IMR-90 (cell line): ENCODE measurements around the gene CARD10. TPM values are rescaled to one million over a fixed set of nuclear protein-coding genes. Genes with fewer than 3 reads are reported as not detected.
A peak's percentile ranks its signal among the peaks of the same experiment; 100 is the strongest.

ENCODE experiments used
- ATAC-seq: fragments of 200-7000 bp; cut with Tn5 transposase; 2 replicates; pipeline ENCODE4 v1.9.1; 2020; ENCODE audit warnings: low read depth, mild to moderate bottlenecking, moderate library complexity
- BruUV-seq: library from RNA; stranded (reverse); fragments of 400-500 nt; replicated peaks from 2 replicates; lab custom pipeline; 2021; lab: Mats Ljungman, UMichigan
- CTCF ChIA-PET: fragments of 300-600 bp; formaldehyde crosslinking; extraction: SDS; loops from one replicate; lab custom pipeline; 2021; ENCODE audit warnings: antibody characterized with exemption; lab: Yijun Ruan, JAX
- POLR2A ChIA-PET: fragments of 300-600 bp; sonication (Branson Sonifier 250); formaldehyde crosslinking; loops from one replicate; lab custom pipeline; 2022; ENCODE audit warnings: antibody characterized with exemption; ENCODE audit not compliant: unreplicated experiment; lab: Charles Lee
- DNase-seq: peaks from one replicate; pipeline ENCODE4 v3.0.0; 2013
- H2AFZ ChIP-seq: replicated peaks from 2 replicates; pipeline ENCODE3; 2013; ENCODE audit warnings: low read length, mild to moderate bottlenecking; ENCODE audit not compliant: poor library complexity
- H2AK5ac ChIP-seq: 2 replicates; pipeline ENCODE4 v1.6.1; 2013; ENCODE audit warnings: low read depth, low read length, inconsistent platforms
- H2AK9ac ChIP-seq: replicated peaks from 2 replicates; pipeline ENCODE3; 2013; ENCODE audit warnings: mild to moderate bottlenecking, low read depth, low read length, moderate library complexity; ENCODE audit not compliant: poor library complexity
- H2BK120ac ChIP-seq: 2 replicates; pipeline ENCODE4 v1.6.1; 2013; ENCODE audit warnings: low read depth, low read length, inconsistent platforms
- H2BK15ac ChIP-seq: 3 replicates; pipeline ENCODE4 v1.6.1; 2013; ENCODE audit warnings: low read depth, low read length, inconsistent platforms
- H2BK20ac ChIP-seq: 2 replicates; pipeline ENCODE4 v1.6.1; 2013; ENCODE audit warnings: low read depth, mild to moderate bottlenecking, inconsistent platforms, low read length, moderate library complexity
- H2BK5ac ChIP-seq: 2 replicates; pipeline ENCODE4 v1.6.1; 2013; ENCODE audit warnings: mild to moderate bottlenecking, low read depth, low read length, inconsistent platforms; ENCODE audit not compliant: poor library complexity, severe bottlenecking
- H3K14ac ChIP-seq: replicated peaks from 2 replicates; pipeline ENCODE4 v1.6.1; 2013; ENCODE audit warnings: low read depth, low read length, inconsistent platforms
- H3K18ac ChIP-seq: 2 replicates; pipeline ENCODE4 v1.6.1; 2013; ENCODE audit warnings: low read depth, low read length, control low read depth
- H3K23ac ChIP-seq: 2 replicates; pipeline ENCODE4 v1.6.1; 2013; ENCODE audit warnings: low read depth, low read length, inconsistent platforms
- H3K27ac ChIP-seq: 2 replicates; pipeline ENCODE4 v1.5.1; 2013; ENCODE audit warnings: mild to moderate bottlenecking, control low read depth, low read length; ENCODE audit not compliant: insufficient read depth
- H3K27me3 ChIP-seq: 2 replicates; pipeline ENCODE4 v1.6.1; 2013; ENCODE audit warnings: low read length; ENCODE audit not compliant: control insufficient read depth, insufficient read depth
- H3K36me3 ChIP-seq: 2 replicates; pipeline ENCODE4 v1.6.1; 2013; ENCODE audit warnings: low read length, mixed read lengths; ENCODE audit not compliant: control insufficient read depth, insufficient read depth
- H3K4ac ChIP-seq: 2 replicates; pipeline ENCODE4 v1.6.1; 2013; ENCODE audit warnings: low read depth, low read length, inconsistent platforms
- H3K4me1 ChIP-seq: 2 replicates; pipeline ENCODE4 v1.6.1; 2013; ENCODE audit warnings: low read length, mixed read lengths; ENCODE audit not compliant: control insufficient read depth, insufficient read depth
- H3K4me2 ChIP-seq: 2 replicates; pipeline ENCODE4 v1.6.1; 2013; ENCODE audit warnings: low read depth, mild to moderate bottlenecking, control low read depth, low read length, moderate library complexity
- H3K4me3 ChIP-seq: 2 replicates; pipeline ENCODE4 v1.5.1; 2013; ENCODE audit warnings: low read depth, mild to moderate bottlenecking, control low read depth, low read length, moderate library complexity; ENCODE audit not compliant: insufficient read depth
- H3K56ac ChIP-seq: 2 replicates; pipeline ENCODE4 v1.6.1; 2013; ENCODE audit warnings: low read length, inconsistent platforms; ENCODE audit not compliant: insufficient read depth; ENCODE audit errors: extremely low read depth
- H3K79me1 ChIP-seq, 2 experiments: 2 replicates each; pipeline ENCODE4 v1.6.1; 2013; ENCODE audit warnings: low read length in 2 of 2, inconsistent platforms in 1 of 2, low read depth in 1 of 2
- H3K9ac ChIP-seq: 2 replicates; pipeline ENCODE4 v1.6.1; 2013; ENCODE audit warnings: low read depth, low read length, control low read depth
- H3K9me1 ChIP-seq: 2 replicates; pipeline ENCODE4 v1.6.1; 2013; ENCODE audit warnings: low read length, inconsistent platforms; ENCODE audit not compliant: insufficient read depth
- H3K9me3 ChIP-seq: 2 replicates; pipeline ENCODE4 v1.6.1; 2013; ENCODE audit warnings: low read length; ENCODE audit not compliant: control insufficient read depth, insufficient read depth
- H4K20me1 ChIP-seq: 2 replicates; pipeline ENCODE4 v1.6.1; 2013; ENCODE audit warnings: low read length, inconsistent platforms; ENCODE audit not compliant: insufficient read depth
- H4K5ac ChIP-seq: 2 replicates; pipeline ENCODE4 v1.6.1; 2013; ENCODE audit warnings: mild to moderate bottlenecking, low read depth, low read length, control low read depth
- H4K8ac ChIP-seq, 2 experiments: 2 replicates each; pipeline ENCODE4 v1.6.1; 2013; ENCODE audit warnings: low read depth in 2 of 2, low read length in 2 of 2, control low read depth in 1 of 2, inconsistent platforms in 1 of 2
- H4K91ac ChIP-seq: 2 replicates; pipeline ENCODE4 v1.6.1; 2013; ENCODE audit warnings: low read depth, low read length, inconsistent platforms; ENCODE audit not compliant: insufficient read depth
- BHLHE40 ChIP-seq: fragments of 150-350 bp; IDR thresholded peaks from 2 replicates; pipeline ENCODE4 v1.6.1; 2016; ENCODE audit warnings: mild to moderate bottlenecking, low read depth, low read length
- CEBPB ChIP-seq: IDR thresholded peaks from 2 replicates; pipeline ENCODE4 v1.6.1; 2012; ENCODE audit warnings: low read depth, low read length, improper control_type of control experiment
- CHD1 ChIP-seq: IDR thresholded peaks from 2 replicates; pipeline ENCODE4 v1.6.1; 2012; ENCODE audit warnings: low read depth, low read length, improper control_type of control experiment
- FOS ChIP-seq: fragments of 150-350 bp; IDR thresholded peaks from 2 replicates; pipeline ENCODE4 v1.6.1; 2016; ENCODE audit warnings: low read depth, low read length
- MAFK ChIP-seq: IDR thresholded peaks from 2 replicates; pipeline ENCODE4 v1.6.1; 2012; ENCODE audit warnings: low read depth, low read length, improper control_type of control experiment
- MAZ ChIP-seq: IDR thresholded peaks from 2 replicates; pipeline ENCODE4 v1.6.1; 2012; ENCODE audit warnings: low read depth, mild to moderate bottlenecking, low read length, improper control_type of control experiment, moderate library complexity, borderline replicate concordance
- MXI1 ChIP-seq: IDR thresholded peaks from 2 replicates; pipeline ENCODE4 v1.6.1; 2012; ENCODE audit warnings: low read depth, mild to moderate bottlenecking, low read length, moderate library complexity, borderline replicate concordance
- NFE2L2 ChIP-seq: fragments of 150-350 bp; IDR thresholded peaks from 2 replicates; pipeline ENCODE4 v1.6.1; 2016; ENCODE audit warnings: low read depth, mild to moderate bottlenecking, low read length
- POLR2A ChIP-seq: IDR thresholded peaks from 2 replicates; pipeline ENCODE4 v1.6.1; 2012; ENCODE audit warnings: mild to moderate bottlenecking, low read depth, low read length
- RAD21 ChIP-seq: IDR thresholded peaks from 2 replicates; pipeline ENCODE4 v1.6.1; 2012; ENCODE audit warnings: low read length, improper control_type of control experiment
- RCOR1 ChIP-seq: IDR thresholded peaks from 2 replicates; pipeline ENCODE4 v1.6.1; 2012; ENCODE audit warnings: mild to moderate bottlenecking, low read length, improper control_type of control experiment; ENCODE audit not compliant: insufficient replicate concordance
- RFX5 ChIP-seq: IDR thresholded peaks from 2 replicates; pipeline ENCODE4 v1.8.0; 2012; ENCODE audit warnings: low read depth, mild to moderate bottlenecking, low read length, moderate library complexity
- SMC3 ChIP-seq: fragments of 150-350 bp; IDR thresholded peaks from 2 replicates; pipeline ENCODE4 v1.6.1; 2016; ENCODE audit warnings: low read depth, mild to moderate bottlenecking, antibody characterized with exemption, low read length, moderate library complexity
- WGBS, 2 experiments: methylation state at CpG; one replicate each; pipeline versions ENCODE4 v1.1.5 to v1.1.7; 2013; ENCODE audit warnings: missing lambda C conversion rate in 2 of 2; ENCODE audit not compliant: insufficient read length in 1 of 2; ENCODE audit errors: extremely low coverage in 2 of 2; 5-methylcytosine and 5-hydroxymethylcytosine counted together
- dilution Hi-C: fragments of 300-500 bp; cut with HindIII; formaldehyde crosslinking; loops from one replicate; pipeline ENCODE4 v1.14.3; 2018; ENCODE audit warnings: low sequenced_read_pairs; ENCODE audit not compliant: unreplicated experiment
- in situ Hi-C: fragments of 300-500 bp; cut with MboI; formaldehyde crosslinking; loops from 3 replicates; pipeline ENCODE4 v1.14.3; 2019; ENCODE audit warnings: low sequenced_read_pairs, inconsistent platforms, mixed read lengths
- intact Hi-C: fragments of 100-400 bp; cut with micrococcal nuclease; formaldehyde crosslinking; loops from 2 replicates; pipeline ENCODE4 v1.10.0; 2022
- polyA plus RNA-seq, 3 experiments: library from polyadenylated mRNA; depleted of rRNA; stranded (reverse); fragments of >200 nt; gene quantifications; 2 replicates each; pipeline ENCODE4 v1.2.3, GENCODE V29; 2012; ENCODE audit warnings: low replicate concordance in 1 of 3
- total RNA-seq: library from RNA; depleted of rRNA; stranded (reverse); fragments of >200 nt; gene quantifications from 2 replicates; pipeline ENCODE4 v1.2.3, GENCODE V29; 2012
- TF ChIP-seq, protein P1 (sequence below): conservative IDR thresholded peaks from 2 replicates; pipeline ENCODE4 v1.5.1; 2012; ENCODE audit warnings: mild to moderate bottlenecking, low read depth, low read length, improper control_type of control experiment
- TF ChIP-seq, protein P2 (sequence below): fragments of 150-350 bp; IDR thresholded peaks from 2 replicates; pipeline ENCODE4 v1.6.1; 2016; ENCODE audit warnings: low read depth, mild to moderate bottlenecking, low read length, moderate library complexity, borderline replicate concordance
- TF ChIP-seq, protein P3 (sequence below): fragments of 150-350 bp; IDR thresholded peaks from 2 replicates; pipeline ENCODE4 v1.6.1; 2017; ENCODE audit warnings: mild to moderate bottlenecking, antibody characterized with exemption, low read length, low read depth

The CARD10 gene
- total and polyA plus RNA-seq, 2 of the 4 experiments (the other 2 are of a cell fraction) = 6.1 to 18.4 TPM

DNA sequence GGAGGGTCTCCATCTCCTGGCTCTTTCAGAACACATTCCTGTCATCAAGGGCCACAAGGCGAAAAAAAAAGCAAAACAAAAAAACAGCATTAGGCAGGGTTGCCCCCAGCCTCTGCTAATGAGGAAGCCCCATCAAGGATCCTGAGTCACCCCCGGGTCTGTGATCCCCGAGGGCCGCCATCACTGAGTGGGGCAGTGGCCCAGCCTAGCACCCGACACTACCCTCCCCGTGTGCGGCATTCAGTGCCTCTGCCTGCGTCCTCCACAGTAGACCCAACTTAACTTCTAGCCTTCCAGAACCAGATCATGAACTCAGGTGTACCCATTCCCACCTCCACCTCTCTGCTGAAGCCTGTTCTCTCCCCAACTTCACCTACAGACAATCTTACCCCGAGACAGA lies 34.5 kb upstream of the CARD10 start:
- no peaks in the 10 kb centered on the region for H3K27me3 ChIP-seq
- peak overlapping the region; percentile 13 for H2AK9ac ChIP-seq
- no peak overlapping the region for H3K4me2 ChIP-seq
- H2AK5ac ChIP-seq = peak overlapping the region; percentile 43
- H3K4me1 ChIP-seq = peaks cover 18% of the 10 kb centered on the region
- H3K4me3 ChIP-seq = no peak overlapping the region
- H3K18ac ChIP-seq = no peak overlapping the region; the same call in 1 of the 2 replicates
- no peak overlapping the region for H4K91ac ChIP-seq
- TF ChIP-seq NFE2L2 (no peak), BHLHE40 (no peak), MAFK (no peak), MAZ (no peak), MXI1 (no peak), POLR2A (no peak), CHD1 (no peak), RFX5 (no peak), CEBPB (no peak), FOS (no peak), RAD21 (no peak), SMC3 (no peak), RCOR1 (no peak)
- TF ChIP-seq, protein P1, sequence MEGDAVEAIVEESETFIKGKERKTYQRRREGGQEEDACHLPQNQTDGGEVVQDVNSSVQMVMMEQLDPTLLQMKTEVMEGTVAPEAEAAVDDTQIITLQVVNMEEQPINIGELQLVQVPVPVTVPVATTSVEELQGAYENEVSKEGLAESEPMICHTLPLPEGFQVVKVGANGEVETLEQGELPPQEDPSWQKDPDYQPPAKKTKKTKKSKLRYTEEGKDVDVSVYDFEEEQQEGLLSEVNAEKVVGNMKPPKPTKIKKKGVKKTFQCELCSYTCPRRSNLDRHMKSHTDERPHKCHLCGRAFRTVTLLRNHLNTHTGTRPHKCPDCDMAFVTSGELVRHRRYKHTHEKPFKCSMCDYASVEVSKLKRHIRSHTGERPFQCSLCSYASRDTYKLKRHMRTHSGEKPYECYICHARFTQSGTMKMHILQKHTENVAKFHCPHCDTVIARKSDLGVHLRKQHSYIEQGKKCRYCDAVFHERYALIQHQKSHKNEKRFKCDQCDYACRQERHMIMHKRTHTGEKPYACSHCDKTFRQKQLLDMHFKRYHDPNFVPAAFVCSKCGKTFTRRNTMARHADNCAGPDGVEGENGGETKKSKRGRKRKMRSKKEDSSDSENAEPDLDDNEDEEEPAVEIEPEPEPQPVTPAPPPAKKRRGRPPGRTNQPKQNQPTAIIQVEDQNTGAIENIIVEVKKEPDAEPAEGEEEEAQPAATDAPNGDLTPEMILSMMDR = no peak
- TF ChIP-seq, protein P2, sequence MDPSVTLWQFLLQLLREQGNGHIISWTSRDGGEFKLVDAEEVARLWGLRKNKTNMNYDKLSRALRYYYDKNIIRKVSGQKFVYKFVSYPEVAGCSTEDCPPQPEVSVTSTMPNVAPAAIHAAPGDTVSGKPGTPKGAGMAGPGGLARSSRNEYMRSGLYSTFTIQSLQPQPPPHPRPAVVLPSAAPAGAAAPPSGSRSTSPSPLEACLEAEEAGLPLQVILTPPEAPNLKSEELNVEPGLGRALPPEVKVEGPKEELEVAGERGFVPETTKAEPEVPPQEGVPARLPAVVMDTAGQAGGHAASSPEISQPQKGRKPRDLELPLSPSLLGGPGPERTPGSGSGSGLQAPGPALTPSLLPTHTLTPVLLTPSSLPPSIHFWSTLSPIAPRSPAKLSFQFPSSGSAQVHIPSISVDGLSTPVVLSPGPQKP = no peak
- TF ChIP-seq, protein P3, sequence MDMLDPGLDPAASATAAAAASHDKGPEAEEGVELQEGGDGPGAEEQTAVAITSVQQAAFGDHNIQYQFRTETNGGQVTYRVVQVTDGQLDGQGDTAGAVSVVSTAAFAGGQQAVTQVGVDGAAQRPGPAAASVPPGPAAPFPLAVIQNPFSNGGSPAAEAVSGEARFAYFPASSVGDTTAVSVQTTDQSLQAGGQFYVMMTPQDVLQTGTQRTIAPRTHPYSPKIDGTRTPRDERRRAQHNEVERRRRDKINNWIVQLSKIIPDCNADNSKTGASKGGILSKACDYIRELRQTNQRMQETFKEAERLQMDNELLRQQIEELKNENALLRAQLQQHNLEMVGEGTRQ = no peak
- H3K9ac ChIP-seq = no peak overlapping the region
- intact Hi-C loops = no loop called here
- no peaks in the 10 kb centered on the region for H3K9me3 ChIP-seq
- no TSS peak for BruUV-seq
- no peaks in the 10 kb centered on the region for H4K20me1 ChIP-seq
- H3K14ac ChIP-seq = no peak overlapping the region
- H2BK20ac ChIP-seq = no peak overlapping the region
- no peak overlapping the region for H4K5ac ChIP-seq
- ChIA-PET CTCF (no interaction called here), POLR2A (no interaction called here)
- no peak overlapping the region for H3K23ac ChIP-seq
- H2BK120ac ChIP-seq = no peak overlapping the region
- WGBS, 2 experiments = 80% methylated on average over 9 of the region's 9 CpGs; no CpG with 5 or more reads in 1 of the 2 experiments
- H2AFZ ChIP-seq = no peak overlapping the region
- H3K36me3 ChIP-seq = no peaks in the 10 kb centered on the region
- no peak overlapping the region for H4K8ac ChIP-seq
- peaks cover 14% of the 10 kb centered on the region for H3K9me1 ChIP-seq
- H3K27ac ChIP-seq = no peak overlapping the region
- no peak overlapping the region; the same call in 1 of the 2 replicates for H3K4ac ChIP-seq
- in situ Hi-C loops = no loop called here
- dilution Hi-C loops = no loop called here
- no peak overlapping the region for H3K56ac ChIP-seq
- peak overlapping the region; percentile 31; the same call in 1 of the 3 replicates for H2BK15ac ChIP-seq
- DNase-seq = no peak
- H2BK5ac ChIP-seq = no peak overlapping the region
- ATAC-seq = no peak
- peaks cover 0 to 11% of the 10 kb centered on the region in 2 experiments; a peak in 2 of 4 replicates for H3K79me1 ChIP-seq
